GM12892 (cell line): Measurements from ENCODE around the gene CDH13.

Experiments
- DNase-seq: peaks from one replicate; pipeline ENCODE4 v3.0.0; 2011; ENCODE audit not compliant: insufficient read length
- FAIRE-seq: peaks from 2 replicates; lab custom pipeline; 2011; peaks lifted over from hg19 to GRCh38; lab: Jason Lieb, UNC
- POLR2A ChIP-seq: IDR thresholded peaks from 2 replicates; pipeline ENCODE4 v1.6.1; 2011; ENCODE audit warnings: low read depth, low read length, control low read depth
- POLR2AphosphoS5 ChIP-seq: IDR thresholded peaks from 2 replicates; pipeline ENCODE4 v1.6.1; 2011; ENCODE audit warnings: low read depth, low read length, control low read depth
- TAF1 ChIP-seq: IDR thresholded peaks from 2 replicates; pipeline ENCODE4 v1.6.1; 2011; ENCODE audit warnings: low read depth, mild to moderate bottlenecking, control low read depth, low read length, borderline replicate concordance

CDH13 gene

DNA sequence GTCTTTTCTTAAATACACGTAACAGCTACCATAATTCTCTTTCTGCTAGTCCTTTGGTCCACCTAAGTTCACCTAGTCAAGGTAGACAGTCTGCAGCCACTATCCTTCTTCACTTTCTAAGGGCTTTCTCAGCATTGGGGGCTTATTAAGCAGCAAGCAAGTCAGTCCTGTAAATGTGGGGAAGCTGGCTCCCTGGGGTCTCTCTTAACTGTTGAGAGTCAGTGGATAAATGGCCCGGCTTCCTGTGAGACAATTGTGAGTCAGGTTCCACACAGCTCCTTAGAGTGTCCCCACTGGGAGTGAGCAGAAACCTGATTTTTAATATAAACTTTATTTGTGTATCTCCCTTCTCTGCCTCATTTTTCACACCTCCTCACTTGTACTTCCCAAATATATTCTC lies 132.1 kb downstream of the CDH13 start:
- FAIRE-seq (no peak), DNase-seq (no peak)
- TF ChIP-seq TAF1 (no peak), POLR2A (no peak)

DNA sequence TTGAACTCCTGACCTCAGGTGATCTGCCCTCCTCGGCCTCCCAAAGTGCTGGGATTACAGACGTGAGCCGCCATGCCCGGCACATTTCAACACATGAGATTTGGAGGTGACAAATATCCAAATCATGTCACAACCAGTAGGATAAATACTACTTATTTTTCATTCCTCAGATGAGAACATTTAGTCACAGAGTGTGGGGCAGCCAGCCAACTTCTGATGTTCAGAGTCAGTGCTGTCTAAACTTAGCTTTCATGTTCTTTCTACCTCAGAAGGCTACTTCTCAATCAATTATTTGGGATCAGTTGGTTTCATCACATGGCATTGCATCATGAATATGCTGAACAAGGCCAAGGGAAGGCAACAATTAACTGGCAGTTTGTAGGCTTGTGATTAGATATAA lies 134.5 kb downstream of the CDH13 start:
- FAIRE-seq (no peak), DNase-seq (no peak)
- TF ChIP-seq TAF1 (no peak), POLR2A (no peak), POLR2AphosphoS5 (no peak)

DNA sequence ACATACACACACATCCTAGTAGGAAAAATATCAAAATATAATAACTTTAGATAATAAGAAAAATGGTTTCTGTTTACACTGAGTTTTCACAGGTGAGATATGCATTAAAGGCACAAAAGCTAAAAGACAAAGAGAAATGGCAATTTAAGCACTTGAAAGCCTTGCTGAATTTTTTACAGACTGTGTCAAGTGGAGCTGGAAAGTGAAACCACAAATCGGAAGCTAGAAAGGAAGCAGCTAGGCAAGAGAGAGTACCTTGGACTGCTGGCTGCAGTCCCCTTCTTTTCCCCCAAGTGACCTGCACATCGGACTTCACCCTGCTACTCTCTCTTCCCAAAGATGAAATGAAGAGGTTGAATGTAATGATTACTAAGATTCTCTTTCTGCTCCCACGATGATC lies 135.1 kb downstream of the CDH13 start:
- TF ChIP-seq TAF1 (no peak), POLR2A (no peak), POLR2AphosphoS5 (no peak)
- peak; percentile 58 for FAIRE-seq

DNA sequence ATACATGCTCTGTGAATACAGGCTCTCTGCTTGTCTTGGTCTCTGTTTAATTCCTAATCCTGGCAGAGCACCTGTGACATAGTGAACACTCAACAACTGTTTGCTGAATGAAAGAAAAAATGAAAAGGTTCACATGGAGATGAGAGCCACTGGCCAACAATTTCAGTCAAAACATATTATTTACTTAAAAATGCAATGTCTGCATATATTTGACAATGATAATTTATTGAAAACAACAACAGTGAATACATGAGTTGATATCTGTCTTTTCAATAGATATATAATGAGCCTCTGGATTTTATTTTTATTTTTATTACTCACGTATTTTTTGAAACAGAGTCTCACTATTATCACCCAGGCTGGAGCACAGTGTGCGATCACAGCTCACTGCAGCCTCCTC lies 136.6 kb downstream of the CDH13 start:
- DNase-seq (no peak), FAIRE-seq (no peak)
- TF ChIP-seq POLR2A (no peak), POLR2AphosphoS5 (no peak), TAF1 (no peak)

More for the DNA sequence above, 135.1 kb downstream of the CDH13 start:
- no peak for DNase-seq

DNA sequence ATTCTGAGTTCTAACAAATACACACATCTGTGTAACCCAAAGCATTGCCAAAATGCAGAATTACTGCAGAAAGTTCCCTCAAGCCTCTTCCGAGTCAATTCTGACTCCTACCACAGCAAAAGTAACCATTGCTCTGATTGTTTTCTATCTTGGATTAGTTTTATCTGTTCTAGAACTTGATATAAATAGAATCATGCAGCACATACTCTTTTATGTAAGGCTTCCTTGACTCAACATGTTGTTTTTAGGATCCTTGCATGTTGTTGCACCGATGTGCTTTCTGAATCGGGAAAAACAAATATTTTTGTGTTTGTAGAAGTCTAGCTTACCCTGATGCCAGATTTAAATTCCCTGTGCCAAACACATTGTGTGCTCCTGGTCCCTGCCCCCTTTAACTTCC lies 140.4 kb downstream of the CDH13 start:
- DNase-seq, result no peak
- TF ChIP-seq POLR2A (no peak), TAF1 (no peak), POLR2AphosphoS5 (no peak)
- FAIRE-seq, result no peak

DNA sequence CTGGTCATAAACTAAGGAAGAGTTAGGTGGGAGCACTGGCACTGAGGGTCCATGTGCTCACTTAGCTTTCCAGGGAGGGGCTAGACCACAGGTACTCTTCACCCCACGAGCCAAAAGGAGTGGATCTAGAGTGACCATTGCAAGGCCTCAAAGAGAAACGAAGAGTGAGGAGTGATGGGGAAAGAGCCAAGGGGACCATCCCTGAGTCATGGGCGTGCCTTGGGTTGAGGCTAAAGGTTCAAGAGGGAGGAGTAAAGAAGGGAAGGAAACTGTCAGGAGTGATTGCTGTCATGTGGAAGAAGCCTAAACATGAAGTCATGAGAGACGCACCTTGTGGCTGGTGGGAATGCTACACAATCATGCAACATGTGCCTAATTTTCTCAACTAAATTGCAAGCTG lies 141.0 kb downstream of the CDH13 start:
- DNase-seq, result no peak
- no peak for FAIRE-seq
- no peak for TF ChIP-seq POLR2AphosphoS5
- TF ChIP-seq POLR2A, result no peak
- TF ChIP-seq TAF1, result no peak

DNA sequence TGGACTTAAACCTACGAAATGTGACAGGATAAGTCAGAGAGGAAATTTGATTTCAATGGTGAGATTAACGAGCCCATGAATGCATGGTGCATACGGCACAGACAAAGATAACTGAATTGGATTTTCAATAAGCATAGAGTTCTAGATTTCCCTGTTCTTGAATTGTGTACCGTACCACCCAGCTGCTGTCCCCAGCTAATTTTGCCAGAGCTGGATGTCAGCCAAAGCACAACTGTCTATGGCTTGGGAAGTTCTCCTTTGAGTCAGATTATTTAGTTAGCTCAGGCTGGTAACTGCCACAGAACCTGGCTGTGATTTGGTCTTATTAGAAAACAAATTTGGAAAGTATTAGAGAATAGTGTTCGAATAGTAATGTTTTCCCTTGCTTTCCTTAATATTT lies 143.1 kb downstream of the CDH13 start:
- DNase-seq (no peak), FAIRE-seq (no peak)
- no peak for TF ChIP-seq POLR2A
- no peak for TF ChIP-seq TAF1
- TF ChIP-seq POLR2AphosphoS5, result no peak

DNA sequence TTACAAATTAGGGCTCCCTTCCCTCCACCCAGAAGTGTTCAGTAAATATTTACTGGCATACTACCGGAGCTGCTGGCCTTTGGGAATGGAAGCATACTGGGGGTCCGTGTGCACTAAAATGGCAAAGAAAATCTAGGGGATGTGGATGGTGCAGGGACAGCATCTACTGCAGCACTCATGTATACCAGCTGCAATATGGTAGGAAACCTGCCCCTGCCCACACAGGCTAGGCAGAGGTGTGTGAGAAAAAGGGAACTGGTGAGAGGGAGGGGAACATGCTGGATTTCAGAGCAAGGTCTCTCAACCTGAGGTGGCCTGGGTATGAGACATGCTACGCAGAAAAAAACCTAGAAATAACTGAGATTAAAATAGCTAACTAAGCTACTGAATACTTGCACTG lies 145.4 kb downstream of the CDH13 start:
- FAIRE-seq (no peak), DNase-seq (no peak)
- no peak for TF ChIP-seq POLR2A
- no peak for TF ChIP-seq POLR2AphosphoS5
- no peak for TF ChIP-seq TAF1

DNA sequence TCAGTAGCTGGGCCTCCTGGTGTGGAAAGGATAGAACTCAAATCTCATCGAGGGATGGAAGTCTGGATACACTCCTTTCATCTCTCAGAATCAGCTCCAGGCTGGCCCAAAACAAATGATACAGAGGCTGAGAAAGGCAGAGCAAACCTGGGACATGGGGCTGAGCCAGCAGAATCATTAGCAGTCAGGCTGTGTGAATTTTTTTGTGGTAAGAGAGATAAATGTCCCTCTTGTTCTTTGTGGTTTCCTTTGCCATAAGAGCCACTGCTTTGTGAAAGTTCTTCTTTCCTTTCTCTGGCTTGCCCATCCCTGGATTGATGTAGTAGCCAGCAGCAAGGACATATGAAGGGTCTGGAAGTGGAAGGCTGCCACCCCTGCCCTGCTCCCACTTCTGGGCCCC lies 146.2 kb downstream of the CDH13 start:
- no peak for DNase-seq
- FAIRE-seq, result no peak
- no peak for TF ChIP-seq POLR2AphosphoS5
- no peak for TF ChIP-seq POLR2A
- TF ChIP-seq TAF1, result no peak

DNA sequence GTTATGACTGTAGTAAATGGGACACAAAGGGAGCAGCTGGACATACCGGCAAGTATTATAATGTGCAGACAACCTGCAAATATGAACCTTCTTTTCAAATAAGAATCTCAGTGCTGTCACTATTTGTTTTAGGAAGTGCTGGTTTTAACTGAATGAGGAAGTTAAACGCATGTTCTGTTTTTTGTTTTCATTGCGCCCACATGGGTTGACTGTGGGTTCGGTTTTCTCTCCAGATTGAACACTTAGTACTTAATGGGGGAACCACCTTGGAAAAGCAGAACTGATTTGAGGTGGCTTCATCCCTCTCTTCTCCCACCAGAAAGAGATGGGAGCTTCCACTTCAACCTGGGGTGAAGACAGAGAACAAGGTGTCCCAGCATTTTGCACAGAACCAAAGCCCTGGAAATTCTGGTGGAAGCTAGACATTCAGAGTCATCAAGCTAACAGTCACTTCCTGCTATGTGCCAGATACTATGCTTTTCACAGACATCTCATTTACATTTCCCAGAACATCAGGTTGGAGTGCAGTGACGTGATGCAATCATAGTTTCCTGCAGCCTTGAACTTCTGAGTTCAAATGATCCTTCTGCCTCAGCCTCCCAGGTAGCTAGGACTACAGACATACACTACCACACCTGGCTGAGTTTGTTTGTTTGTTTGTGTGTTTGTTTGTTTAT lies 149.8 kb downstream of the CDH13 start:
- FAIRE-seq (peak; percentile 48), DNase-seq (no peak)

DNA sequence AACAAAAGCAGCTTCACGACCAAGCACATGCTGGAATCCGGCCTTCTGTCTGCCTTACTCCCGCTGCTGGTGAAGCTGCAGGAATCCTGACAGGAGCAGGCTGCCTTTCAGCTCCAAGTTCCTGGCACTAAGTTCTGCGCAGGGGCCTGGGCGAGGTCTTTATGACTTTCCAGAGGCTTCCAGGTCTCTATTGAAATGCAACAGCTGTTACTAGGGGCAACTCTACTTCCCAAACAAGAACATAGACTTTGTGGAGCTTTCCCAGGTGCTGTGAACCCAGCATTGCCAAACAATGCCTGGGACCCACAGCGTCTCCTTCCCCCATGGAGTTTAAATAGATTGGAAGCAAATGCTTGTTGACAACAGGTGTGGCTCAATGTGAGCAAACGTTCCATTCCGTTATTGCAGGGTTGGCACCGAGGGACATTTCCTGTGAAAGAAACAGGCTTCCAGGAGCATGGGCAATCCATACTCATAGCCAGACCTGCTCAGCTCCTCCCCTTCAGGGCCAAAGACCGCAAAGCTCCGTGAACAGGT lies 156.0 kb downstream of the CDH13 start:
- TF ChIP-seq POLR2A (no peak), TAF1 (no peak), POLR2AphosphoS5 (no peak)
- DNase-seq (no peak), FAIRE-seq (no peak)

More for the DNA sequence above, 149.8 kb downstream of the CDH13 start:
- no peak for TF ChIP-seq POLR2AphosphoS5
- no peak for TF ChIP-seq POLR2A
- no peak for TF ChIP-seq TAF1

DNA sequence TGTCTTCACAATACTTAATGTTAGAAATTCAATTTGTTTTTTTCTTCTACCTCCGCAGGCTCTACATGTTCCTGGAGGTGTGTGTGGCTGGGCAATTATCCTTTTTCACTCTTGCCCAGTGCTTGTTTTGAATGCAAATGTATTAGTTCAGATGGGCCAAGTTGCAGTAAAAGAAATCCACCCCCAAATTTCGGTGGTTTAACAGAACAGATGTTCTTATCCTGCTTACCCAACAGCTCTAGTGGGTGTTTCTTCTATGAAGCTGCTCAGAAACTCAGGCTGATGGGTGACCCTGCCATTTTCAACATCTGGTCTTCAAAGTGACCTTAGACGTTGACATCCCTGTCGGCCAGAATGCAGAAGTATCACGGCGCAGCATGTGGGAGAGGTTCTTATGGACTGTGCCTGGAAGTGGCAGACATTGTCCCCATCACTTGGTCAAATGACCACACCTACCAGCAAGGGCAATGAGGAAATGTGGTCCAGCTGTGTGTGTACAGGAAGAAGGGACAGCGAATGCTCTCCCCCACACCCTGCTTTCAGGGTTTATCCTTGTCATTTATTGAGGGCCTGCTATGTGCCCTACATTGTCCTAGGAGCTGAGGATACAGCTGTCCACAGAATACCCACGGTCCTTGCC lies 157.3 kb downstream of the CDH13 start:
- FAIRE-seq (peak; percentile 60), DNase-seq (no peak)

More for the DNA sequence above, 157.3 kb downstream of the CDH13 start:
- no peak for TF ChIP-seq TAF1
